HUDEP-2 (cell line): ENCODE results near the gene SLC9C1.
"Not testable (repeated sequence)": the region's sequence is repeated elsewhere in the genome, so short reads cannot be mapped to it uniquely, and the experiment has no call there.

Experiments used
- DNase-seq, 76 experiments: peaks; one replicate each; lab custom pipeline; 2025; ENCODE audit not compliant: unreplicated experiment in 76 of 76; lab: John Stamatoyannopoulos, UW

The SLC9C1 gene

DNA sequence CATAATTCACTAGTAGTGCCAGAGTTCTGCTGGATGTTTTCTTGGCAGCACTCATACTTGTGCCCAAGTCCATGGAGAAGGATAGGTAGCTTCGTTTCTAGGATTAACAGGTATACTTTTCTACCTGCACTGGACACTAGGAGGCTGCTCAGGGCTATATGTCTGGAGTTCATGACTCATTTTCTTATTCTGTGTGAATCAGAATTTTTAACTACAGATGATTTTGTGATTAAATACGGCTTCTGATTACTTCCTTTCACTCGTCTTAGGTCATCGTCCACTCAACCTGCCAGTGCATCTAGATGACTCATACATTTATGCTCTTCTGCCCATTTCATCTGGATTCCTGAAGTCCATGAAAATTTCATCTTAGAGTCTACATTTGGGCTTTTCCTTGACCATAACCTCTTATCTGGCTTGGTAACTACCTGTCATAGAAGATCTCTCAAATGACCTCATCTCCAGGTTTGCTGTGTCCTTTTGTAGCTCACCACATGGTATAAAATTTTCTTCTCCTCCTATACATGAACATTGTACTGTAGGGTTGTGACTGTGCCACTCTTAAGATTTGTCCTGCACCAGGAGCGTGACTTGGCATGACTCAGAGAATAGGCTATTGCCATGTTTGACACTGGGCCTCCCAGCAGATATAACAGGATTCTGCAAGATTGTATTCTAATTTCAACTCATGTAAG is 94.2 kb downstream of the SLC9C1 start:
- DNase-seq, result no peak

DNA sequence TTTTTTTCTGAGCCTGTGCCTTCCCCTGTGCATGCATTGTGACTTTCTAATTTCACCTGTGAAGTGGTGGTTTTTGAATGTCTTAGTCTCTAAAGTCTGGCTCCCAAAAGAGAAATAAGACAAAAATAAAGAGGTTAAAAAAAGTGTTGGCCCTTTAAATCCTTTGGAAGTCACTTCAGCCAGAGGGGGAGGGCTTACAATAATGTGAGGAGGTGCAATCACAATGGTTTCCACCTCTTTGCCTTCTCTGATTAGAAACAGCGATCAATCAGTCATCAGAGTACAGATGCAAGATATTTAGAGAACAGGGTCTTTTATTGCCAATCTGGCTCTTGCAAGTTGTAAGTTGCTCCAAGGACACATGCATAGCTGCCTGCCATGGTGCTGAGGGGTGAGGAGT is 96.9 kb downstream of the SLC9C1 start:
- DNase-seq, result no peak

DNA sequence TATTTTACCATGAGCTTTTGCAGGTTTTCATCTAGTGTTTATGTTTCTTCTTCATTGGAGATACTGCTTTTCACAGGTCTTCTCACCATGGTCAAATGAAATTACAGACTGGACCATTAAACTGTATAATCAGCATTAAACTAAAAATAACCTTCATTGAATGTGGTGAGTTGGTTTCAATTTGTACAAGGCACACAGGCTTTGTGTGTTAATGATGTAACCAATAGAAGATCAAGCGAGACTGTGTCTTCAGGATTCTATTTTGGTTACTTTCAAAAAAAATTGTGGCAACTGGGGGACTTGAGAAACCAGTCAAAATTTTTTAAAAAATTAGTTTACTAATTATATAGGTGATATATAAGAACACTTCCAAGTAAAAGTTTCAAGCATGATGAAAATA is 106.7 kb downstream of the SLC9C1 start:
- DNase-seq, result no peak

DNA sequence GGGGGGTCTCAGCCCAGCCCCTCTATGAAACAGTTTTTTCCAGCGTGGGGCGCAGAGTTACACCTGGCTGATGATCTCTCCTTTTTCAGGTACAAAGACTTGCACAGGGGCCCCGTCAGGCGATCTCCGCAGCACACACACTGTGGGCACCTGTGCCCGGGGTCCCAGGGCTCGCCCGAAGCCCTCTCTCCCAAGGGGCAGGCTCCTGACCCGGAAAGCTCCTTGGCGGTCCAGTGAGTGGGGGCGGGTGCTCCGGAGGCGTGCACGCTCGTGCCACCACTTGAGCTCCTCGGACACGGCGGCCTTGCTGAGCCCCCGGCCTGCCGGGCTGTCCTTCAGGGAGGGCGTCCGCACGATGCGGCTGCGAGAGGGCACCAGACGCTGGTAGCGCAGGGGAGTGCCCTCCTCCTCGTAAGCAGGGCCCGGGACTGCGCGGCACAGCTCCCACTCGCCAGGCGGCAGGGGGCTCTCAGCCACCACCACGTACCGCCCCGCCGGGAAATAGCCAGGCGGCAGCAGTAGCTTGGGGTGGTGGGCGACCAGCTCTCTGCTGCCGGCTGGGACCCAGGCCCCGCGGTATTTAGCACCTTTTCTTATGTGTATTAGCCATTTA is 108.5 kb downstream of the SLC9C1 start:
- not testable (repeated sequence) for DNase-seq

DNA sequence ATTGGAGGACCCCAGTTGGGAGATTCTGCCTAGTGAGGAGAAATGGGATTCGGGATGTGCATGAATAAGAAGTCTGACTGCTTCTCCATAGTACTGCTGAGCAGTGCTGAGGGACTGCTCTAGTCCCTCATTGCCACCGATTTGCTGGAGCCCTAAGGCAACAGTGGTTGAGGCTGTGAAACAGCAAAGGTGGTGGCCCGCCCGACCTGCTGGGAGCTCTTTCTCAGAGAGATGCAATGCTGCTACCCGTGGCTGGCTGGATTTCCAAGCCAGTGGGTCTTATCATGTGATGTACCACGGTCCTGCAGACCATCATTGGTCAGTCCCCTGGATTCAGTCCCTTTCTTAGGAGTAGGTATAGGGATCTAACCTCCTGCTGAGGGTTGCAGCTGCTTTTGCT is 118.4 kb downstream of the SLC9C1 start:
- DNase-seq, result no peak

DNA sequence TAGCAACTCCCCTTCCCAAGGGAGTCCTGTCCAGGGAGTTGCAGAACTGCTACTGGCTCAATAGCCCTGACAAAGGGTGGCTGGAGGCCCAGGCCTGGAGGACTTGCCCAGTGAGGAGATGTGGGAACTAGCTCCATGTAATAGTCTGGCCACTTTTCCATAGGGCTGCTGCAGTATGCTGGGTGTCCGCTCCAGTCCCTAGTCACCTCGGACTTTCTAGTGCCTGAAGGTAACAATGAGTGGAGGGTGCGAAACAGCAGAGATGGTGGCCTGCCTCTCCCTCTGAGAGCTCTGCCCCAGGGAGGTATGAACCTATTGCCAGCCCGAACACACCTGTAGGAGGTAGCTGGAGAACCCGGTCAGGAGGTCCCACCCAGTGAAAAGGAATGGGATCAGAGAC is 119.0 kb downstream of the SLC9C1 start:
- no peak for DNase-seq

DNA sequence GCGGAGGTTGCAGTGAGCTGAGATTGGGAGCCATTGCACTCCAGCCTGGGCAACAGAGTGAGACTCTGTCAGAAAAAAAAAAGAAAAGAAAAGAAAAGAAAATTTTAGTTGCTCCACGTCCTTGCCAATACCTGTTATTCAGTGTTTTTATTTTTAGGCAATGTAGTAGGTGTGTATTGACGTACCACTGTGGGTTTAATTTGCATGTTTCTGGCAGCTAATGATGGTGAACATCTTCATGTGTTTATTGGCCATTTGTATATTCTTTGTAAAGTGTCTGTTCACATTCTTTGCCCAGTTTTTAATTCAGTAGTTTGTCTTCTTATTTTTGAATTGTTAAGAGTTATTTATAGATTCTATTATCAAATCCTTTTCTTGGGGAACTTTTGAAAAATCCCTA is 122.9 kb downstream of the SLC9C1 start:
- DNase-seq, result no peak

DNA sequence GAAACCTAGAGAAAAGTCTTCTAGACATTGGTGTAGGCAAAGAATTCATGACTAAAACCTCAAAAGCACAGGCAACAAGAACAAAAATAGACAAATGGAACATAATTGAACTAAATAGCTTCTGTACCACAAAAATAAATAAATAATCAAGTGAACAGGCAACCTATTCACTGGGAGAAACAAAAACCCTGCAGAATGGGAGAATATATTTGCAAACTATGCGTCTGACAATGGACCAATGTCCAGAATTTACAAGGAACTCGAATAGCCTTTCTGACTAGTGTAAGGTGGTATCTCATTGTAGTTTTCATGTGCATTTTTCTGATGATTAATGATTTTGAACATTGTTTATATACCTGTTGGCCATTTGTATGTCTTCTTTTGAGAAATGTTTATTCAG is 124.0 kb downstream of the SLC9C1 start:
- no peak for DNase-seq

DNA sequence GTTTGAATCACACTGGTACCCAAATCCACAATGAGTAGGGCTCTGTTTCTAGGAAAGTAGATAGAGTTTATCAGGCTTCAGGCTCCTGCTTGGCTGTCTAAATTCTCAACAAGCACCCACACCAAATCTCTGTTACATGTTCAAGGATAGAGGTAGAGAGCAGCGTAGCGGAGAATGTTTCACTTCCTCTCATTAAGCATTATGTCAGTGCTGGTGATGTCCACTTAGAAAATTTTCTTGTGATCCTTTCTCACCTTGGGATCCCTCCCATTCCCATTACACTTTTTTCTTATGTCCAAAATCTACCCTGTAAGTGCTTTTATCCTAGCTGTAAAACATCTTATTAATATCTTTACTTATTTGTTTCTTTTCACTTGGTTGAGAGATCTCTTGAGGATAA is 126.3 kb downstream of the SLC9C1 start:
- DNase-seq, result no peak

DNA sequence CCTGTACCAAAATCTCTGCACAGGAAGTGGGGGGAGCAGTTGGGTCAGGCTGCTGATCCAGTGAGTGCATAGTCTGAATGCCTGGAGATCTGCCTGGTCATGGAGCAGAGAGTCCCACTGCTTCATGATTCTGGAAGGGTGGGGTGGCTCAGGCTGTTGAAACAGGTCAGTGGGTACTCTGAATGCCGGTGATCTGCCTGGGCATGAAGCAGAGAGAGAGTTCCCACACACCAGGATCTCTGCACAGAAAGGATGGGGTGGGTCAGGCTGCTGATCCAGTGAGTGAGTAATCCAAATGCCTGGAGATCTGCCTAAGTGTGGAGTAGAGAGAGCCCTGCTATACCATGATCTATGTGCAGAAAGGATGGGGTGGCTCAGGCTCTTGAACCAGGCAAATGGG is 144.9 kb downstream of the SLC9C1 start:
- DNase-seq, result no peak

DNA sequence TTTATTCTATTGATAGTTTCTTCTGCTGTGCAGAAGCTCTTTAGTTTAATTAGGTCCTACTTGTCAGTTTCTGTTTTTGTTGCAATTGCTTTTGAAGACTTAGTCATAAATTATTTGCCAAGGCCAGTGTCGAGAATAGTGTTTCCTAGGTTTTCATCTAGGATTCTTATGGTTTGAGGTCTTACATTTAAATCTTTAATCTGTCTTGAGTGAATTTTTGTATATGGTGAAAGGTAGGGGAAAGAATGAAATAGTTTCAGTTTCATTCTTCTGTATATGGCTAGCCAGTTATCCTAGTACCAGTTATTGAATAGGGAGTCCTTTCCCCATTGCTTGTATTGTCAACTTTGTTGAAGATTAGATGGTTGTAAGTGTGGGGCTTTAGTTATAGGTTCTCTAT is 150.3 kb downstream of the SLC9C1 start:
- no peak for DNase-seq

DNA sequence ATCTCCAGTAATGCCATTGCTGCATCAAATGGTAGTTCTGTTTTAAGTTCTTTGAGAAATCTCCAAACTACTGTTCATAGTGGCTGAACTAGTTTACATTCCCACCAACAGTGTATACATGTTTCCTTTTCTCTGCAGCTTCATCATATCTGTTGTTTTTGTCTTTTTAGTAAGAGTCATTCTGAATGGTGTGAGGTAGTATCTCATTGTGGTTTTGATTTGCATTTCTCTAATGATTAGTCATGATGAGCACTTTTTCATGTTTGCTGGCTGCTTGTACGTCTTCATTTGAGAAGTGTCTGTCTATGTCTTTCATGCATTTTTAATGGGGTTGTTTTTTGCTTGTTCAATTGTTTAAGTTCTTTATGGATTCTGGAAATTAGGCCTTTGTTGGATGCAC is 150.8 kb downstream of the SLC9C1 start:
- DNase-seq, result no peak

DNA sequence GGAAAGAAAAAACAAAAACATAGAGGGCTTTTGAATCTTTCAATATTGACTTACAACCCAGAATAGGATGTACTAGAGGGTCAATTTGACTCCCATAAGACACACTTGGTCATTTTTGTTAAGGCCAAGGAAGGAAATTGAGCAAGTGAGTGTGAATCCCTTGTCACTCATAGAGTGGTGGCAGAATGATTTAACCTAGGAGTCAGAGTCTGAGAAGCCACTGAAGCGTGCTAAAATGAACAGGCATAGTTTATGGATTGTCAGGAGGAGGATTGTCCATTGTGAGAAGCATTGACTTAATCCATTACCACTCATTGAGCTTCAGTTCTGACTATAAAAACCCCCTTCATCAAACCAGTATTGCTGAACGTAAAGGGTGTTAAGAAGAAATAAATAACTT is 152.7 kb downstream of the SLC9C1 start:
- no peak for DNase-seq

DNA sequence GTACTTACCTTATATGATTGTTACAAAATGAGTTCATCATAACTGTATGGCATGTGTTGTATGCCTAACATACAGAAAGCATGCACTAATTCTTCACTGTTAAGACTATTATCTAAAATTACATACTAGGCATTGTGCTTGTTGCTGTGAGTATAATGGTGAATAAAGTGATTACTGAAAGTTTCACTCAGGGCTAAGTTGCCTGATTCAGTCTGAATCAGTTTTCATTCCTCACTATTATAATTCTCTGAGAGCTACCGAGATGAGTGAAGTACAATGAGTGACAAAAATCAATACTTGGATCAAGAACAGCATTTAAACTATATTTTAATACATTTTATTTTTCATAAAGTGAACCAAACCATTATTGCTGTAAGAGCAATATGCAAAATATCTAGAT is 153.4 kb downstream of the SLC9C1 start:
- DNase-seq, result no peak

DNA sequence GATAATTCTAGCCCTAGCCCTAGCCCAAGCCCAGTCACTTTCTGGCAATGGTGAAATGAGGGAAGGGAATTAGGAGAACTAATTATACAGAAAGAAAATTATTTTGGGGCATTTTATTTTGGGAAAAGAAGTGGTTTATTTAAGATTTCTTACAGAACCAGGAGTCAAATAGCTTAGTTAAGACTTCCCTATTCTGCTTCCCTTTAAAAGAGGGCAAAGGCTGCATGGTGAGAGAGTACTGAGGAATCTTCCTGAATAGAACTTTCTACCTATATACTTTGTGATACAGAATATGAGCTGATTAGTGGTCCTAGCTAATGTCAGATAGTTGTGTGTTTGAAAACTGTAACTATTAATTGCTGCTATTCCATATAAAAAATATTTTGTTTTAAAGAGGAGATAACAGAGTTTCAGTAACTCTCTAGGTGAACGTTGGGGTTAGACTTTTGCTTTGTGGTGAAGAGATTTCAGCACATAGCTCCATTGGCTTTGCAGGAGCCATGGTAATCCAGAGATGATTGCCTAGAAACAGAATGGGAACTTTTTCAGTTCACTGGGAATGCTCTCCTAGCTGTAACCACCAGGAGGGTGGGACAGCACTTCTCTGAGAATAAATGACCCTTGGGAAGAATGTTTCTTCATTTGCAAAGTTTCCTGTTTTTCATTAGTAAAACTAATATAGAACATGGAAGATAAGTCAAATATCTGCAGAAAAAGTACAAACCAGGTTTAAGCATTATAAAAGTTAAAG is 155.6 kb downstream of the SLC9C1 start:
- no peak for DNase-seq

DNA sequence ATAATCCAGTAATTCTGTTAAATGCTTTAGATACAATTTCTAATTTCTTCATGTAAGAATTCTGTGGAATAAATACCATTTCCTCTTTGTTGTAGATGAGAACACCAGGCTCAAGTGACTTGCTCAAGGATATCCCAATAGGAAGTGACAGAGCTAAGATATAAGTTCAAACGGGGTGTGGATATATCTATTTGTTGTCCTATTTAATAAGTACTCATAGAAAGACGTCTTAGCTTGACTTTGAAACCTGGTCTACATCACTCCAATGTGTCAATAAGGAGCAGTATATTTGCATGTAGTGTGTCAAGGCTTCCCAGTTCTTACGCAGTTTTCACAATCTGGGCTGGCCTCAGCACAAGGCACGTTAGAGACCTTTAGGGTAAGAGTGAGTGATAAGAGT is 156.2 kb downstream of the SLC9C1 start:
- DNase-seq, result no peak

DNA sequence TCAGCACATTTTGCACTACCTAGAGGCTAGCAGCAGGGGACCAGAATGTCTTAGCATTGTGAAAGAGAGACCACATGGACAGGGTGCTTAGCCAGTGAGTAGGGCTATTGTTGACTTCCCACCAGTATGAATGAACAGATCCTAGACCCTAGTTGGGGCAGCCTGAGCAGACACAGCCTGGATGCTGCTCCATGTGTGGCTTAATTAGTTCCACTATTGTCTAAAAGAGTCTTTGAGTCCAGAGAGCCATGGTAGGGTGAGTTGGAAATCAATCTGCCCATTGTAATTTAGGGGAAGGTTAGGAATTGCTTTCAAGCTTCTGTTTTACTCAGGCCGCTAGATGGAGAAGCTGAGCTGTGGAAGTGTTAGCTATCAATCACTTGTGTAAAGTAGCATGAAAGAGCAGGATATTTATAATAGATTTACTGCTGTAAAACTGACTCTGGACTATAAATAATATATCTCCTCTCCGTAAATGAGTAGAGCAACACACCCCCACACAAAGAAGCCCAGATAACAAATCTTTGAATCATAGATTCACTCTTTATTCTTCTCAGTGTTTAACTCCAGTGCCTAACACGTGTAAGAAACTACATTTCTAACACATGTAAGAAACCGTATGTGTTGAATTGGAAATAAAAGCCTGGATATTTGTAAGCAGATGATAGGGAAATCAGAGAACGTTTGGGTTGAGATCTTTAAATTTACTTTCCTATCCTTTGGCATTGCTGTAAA is 156.9 kb downstream of the SLC9C1 start:
- peak in 21 of 76 experiments; percentile 4 to 55 (median 19) for DNase-seq

DNA sequence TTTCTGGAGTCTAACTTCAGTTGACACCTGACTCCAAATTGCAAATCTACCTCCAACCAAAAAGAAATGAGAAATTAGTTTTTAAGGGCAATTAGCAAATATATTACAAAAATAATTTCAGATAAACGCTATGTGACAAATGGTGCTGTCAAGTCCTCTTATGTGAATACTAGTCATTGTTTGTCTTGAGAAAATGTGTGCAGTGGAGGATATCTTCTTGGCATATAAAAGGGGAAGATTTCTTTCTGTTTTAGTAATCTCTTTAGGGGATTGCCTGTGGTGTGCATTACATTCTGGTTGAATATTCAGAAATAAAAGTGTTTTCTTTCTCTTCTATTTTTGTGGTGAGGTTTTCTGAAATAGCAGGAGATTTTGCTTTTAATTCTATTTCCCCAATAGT is 158.0 kb downstream of the SLC9C1 start:
- no peak for DNase-seq

DNA sequence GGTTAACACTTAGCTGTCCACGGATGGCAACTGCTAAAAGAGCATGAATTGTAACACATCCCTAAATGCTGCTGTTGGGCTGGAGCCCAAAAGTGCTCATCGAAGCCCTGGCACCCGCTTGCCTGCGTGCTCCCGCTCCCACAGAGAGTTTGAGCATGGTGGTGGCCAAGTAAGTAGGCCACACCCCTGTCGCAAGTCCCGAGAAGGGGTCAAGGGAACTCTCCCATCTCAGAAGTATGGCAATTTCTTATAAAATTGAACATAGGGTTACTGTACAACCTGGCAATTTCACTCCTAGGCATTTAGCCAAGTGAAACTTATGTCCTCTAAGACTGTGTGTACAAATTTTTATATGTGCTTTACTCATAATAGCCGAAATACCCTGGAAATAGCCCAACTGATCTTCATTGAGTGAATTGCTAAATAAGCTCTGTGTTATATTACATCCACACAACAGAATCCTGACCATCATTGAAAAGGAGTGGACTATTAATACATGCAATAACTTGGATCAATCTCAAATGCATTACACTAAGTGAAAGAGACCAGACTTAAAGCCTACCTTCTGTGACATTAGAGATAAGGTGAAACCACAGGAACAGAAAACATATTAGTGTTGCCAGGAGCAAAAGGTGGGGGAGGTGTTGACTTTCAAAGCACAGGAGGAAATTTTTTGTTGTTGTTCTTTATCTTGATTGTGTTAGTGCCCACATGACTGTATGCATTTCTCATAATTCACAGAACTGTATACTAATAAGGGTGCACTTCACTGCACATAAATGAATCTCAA is 159.5 kb downstream of the SLC9C1 start:
- DNase-seq, result peak in 37 of 76 experiments; percentile 1 to 81 (median 28)

DNA sequence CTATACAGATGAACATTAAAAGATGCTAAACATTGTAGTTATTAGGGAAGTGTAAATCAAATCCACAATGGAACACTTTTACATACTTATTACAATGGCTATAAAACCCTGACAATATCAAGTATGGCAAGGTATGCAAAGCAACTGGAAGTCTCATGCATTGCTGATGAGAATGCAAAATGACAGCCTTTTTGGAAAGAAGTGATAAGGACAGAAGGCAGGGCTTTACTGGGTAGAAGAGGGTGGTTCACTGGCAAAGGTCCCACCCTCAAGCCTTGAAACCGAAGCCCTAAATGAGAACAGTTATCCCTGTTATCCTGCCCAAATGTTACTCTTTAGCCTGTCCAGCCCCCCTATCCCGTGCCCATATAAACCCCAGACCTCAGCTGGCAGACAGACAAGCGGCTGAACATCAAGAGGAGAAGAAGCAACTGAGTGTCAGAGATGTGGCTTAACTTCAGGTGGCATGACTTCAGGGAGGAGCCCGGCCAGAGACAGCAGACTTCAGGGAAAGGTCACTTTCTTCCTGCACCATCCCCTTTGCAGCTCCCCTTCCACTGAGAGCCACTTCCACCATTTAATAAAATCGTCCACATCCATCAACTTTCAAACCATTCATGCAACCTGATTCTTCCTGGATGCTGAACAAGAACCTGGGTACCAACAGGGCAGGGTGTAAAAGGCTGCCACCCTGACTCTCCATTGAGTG is 160.2 kb downstream of the SLC9C1 start:
- peak in 56 of 76 experiments; percentile 6 to 73 (median 25) for DNase-seq
